Transverse colon (tissue), 4 donors: ENCODE results near the gene RXRG. TPM values are rescaled to one million over a fixed set of nuclear protein-coding genes. Genes with fewer than 3 reads are reported as not detected.
A peak's percentile ranks its signal among the peaks of the same experiment; 100 is the strongest.

Source experiments
- DNase-seq: peaks from one replicate; pipeline ENCODE4 v3.0.0-alpha.2; 2019
- H3K27ac ChIP-seq, 4 donors: fragments of 200-600 bp; sonication (generic); 2 replicates each; pipeline ENCODE4 v1.5.1; 2016 to 2018; ENCODE audit warnings: inconsistent platforms in 4 of 4
- H3K27me3 ChIP-seq: fragments of 200-600 bp; sonication (generic); 2 replicates; pipeline ENCODE4 v1.5.1; 2017; ENCODE audit warnings: inconsistent platforms
- H3K36me3 ChIP-seq, 4 donors: fragments of 200-600 bp; sonication (generic); 2 replicates each; pipeline ENCODE4 v1.5.1; 2017 to 2019; ENCODE audit warnings: inconsistent platforms in 4 of 4
- H3K4me1 ChIP-seq, 4 donors: fragments of 200-600 bp; sonication (generic); 2 replicates each; pipeline ENCODE4 v1.5.1; 2017 to 2020; ENCODE audit warnings: inconsistent platforms in 4 of 4
- H3K4me3 ChIP-seq, 4 donors: fragments of 200-600 bp; sonication (generic); 1 replicate in 1 of 4; 2 replicates in 3 of 4; pipeline versions ENCODE4 v1.5.1 to v1.6.1; 2017 to 2019; ENCODE audit warnings: inconsistent platforms in 4 of 4
- H3K9me3 ChIP-seq, 2 donors: fragments of 200-600 bp; sonication (generic); 2 replicates each; pipeline ENCODE4 v1.5.1; 2017 to 2019; ENCODE audit warnings: inconsistent platforms in 2 of 2
- CTCF ChIP-seq, 5 experiments: fragments of 200-600 bp in 3 of 5; fragments of 450-650 bp in 2 of 5; sonication (generic) in 3 of 5; IDR thresholded peaks; 1 replicate in 2 of 5; 2 replicates in 3 of 5; pipeline ENCODE4 v1.5.1; 2016 to 2017; ENCODE audit warnings: antibody characterized with exemption in 5 of 5, inconsistent platforms in 3 of 5, mild to moderate bottlenecking in 2 of 5, moderate library complexity in 1 of 5
- EP300 ChIP-seq: sonication (generic); formaldehyde crosslinking; IDR thresholded peaks from one replicate; pipeline ENCODE4 v1.6.1; 2017; ENCODE audit warnings: antibody characterized with exemption, low read depth
- POLR2A ChIP-seq: fragments of 450-650 bp; IDR thresholded peaks from one replicate; pipeline ENCODE4 v1.6.1; 2016; ENCODE audit warnings: antibody characterized with exemption, mild to moderate bottlenecking, moderate library complexity
- POLR2AphosphoS5 ChIP-seq, 3 donors: sonication (generic); formaldehyde crosslinking; IDR thresholded peaks; one replicate each; pipeline ENCODE4 v1.6.1; 2016; ENCODE audit warnings: antibody characterized with exemption in 3 of 3
- WGBS, 2 donors: methylation state at CpG; one replicate each; pipeline ENCODE4 v1.1.5; 2018; ENCODE audit warnings: low coverage in 1 of 2; 5-methylcytosine and 5-hydroxymethylcytosine counted together
- in situ Hi-C, 4 donors: fragments of 200-750 bp; cut with MboI; loops; one replicate each; pipeline versions ENCODE4 v1.15.0 to v1.15.1; 2017; ENCODE audit warnings: low sequenced_read_pairs in 3 of 4, low pct_ligation_motif_present in 1 of 4, low pct_unique_long_range_greater_than_20kb in 1 of 4
- intact Hi-C: fragments of 100-400 bp; cut with DNase I; formaldehyde crosslinking; loops from one replicate; pipeline ENCODE4 v1.15.1; 2023; ENCODE audit warnings: low total_unique reads
- total RNA-seq, 4 donors: library from RNA; depleted of rRNA; stranded (reverse); fragments of >200 nt; gene quantifications; one replicate each; pipeline ENCODE4 v1.1.0, GENCODE V29; 2016

The RXRG gene
- total RNA-seq, 4 donors from 2014 or later, result 0.96 TPM; not detected in 3

- no peak for TF ChIP-seq EP300
- no peak for TF ChIP-seq CTCF (IDR thresholded peaks at IDR 0.05)
- TF ChIP-seq POLR2AphosphoS5 (IDR thresholded peaks at IDR 0.05), result no peak
- no peak for TF ChIP-seq POLR2A
- Histone ChIP-seq H3K27me3 (peaks cover 5% of the 10 kb centered on the region), H3K9me3 (no peaks in the 10 kb centered on the region), H3K4me1 (no peaks in the 10 kb centered on the region), H3K36me3 (no peaks in the 10 kb centered on the region), H3K4me3 (no peak overlapping the region), H3K27ac (no peak overlapping the region)
- DNase-seq, result no peak
- intact Hi-C loops, result no loop called here
- in situ Hi-C loops, result no loop called here
- 54 to 60% methylated on average over 1 to 2 of the region's 2 CpGs for WGBS, 2 donors
Observed at GRCh38 chr1:165411396-165411795, 33.5 kb downstream of the RXRG start.

- 71 to 77% methylated on average over 4 of the region's 4 CpGs for WGBS, 2 donors
- intact Hi-C loops, result no loop called here
- DNase-seq, result no peak
- in situ Hi-C loops, result no loop called here
- Histone ChIP-seq H3K4me3 (no peak overlapping the region), H3K27ac (no peak overlapping the region), H3K36me3 (no peaks in the 10 kb centered on the region), H3K9me3 (no peaks in the 10 kb centered on the region), H3K4me1 (no peaks in the 10 kb centered on the region), H3K27me3 (peaks cover 5% of the 10 kb centered on the region)
- TF ChIP-seq POLR2A (no peak), EP300 (no peak), CTCF (IDR thresholded peaks at IDR 0.05) (no peak), POLR2AphosphoS5 (IDR thresholded peaks at IDR 0.05) (no peak)
Observed at GRCh38 chr1:165409657-165410358, 35.1 kb downstream of the RXRG start.

GRCh38 chr1:165408518-165408917 lies 36.4 kb downstream of the RXRG start:
- Histone ChIP-seq H3K4me3 (no peak overlapping the region), H3K9me3 (no peaks in the 10 kb centered on the region), H3K27me3 (peaks cover 5% of the 10 kb centered on the region), H3K4me1 (no peaks in the 10 kb centered on the region), H3K36me3 (no peaks in the 10 kb centered on the region), H3K27ac (no peak overlapping the region)
- WGBS, 2 donors, result 38% methylated on average over 6 of the region's 6 CpGs
- no peak for DNase-seq
- TF ChIP-seq EP300 (no peak), POLR2A (no peak), CTCF (IDR thresholded peaks at IDR 0.05) (peak in 1 of 5 experiments; percentile 8), POLR2AphosphoS5 (IDR thresholded peaks at IDR 0.05) (no peak)
- in situ Hi-C loops (no loop called here), intact Hi-C loops (no loop called here)

- TF ChIP-seq CTCF (IDR thresholded peaks at IDR 0.05) (no peak), POLR2AphosphoS5 (IDR thresholded peaks at IDR 0.05) (no peak), POLR2A (no peak)
- H3K27me3 ChIP-seq, result peaks cover 5% of the 10 kb centered on the region
- no peak for DNase-seq
- in situ Hi-C loops (no loop called here), intact Hi-C loops (no loop called here)
- no peak overlapping the region for H3K27ac ChIP-seq
- H3K36me3 ChIP-seq, result no peaks in the 10 kb centered on the region
- whole genome bisulfite sequencing, 2 donors, result 83 to 88% methylated on average over 4 of the region's 4 CpGs
- no peaks in the 10 kb centered on the region for H3K9me3 ChIP-seq
- no peak overlapping the region for H3K4me3 ChIP-seq
- H3K4me1 ChIP-seq, result no peaks in the 10 kb centered on the region
Observed at GRCh38 chr1:165407398-165407797, 37.5 kb downstream of the RXRG start.
